Kidney epithelial cell (primary cell): ENCODE data around the gene PACRG. TPM values are rescaled to one million over a fixed set of nuclear protein-coding genes. Genes with fewer than 3 reads are reported as not detected.

Experiments
- DNase-seq: peaks from one replicate; pipeline ENCODE4 v3.0.0-alpha.2; 2010; ENCODE audit warnings: low read depth
- H3K27me3 ChIP-seq: 2 replicates; pipeline ENCODE4 v1.6.0; 2011; ENCODE audit warnings: low read length; ENCODE audit not compliant: control insufficient read depth, insufficient read depth
- H3K36me3 ChIP-seq: 2 replicates; pipeline ENCODE4 v1.5.1; 2011; ENCODE audit warnings: low read length; ENCODE audit not compliant: control insufficient read depth, insufficient read depth
- H3K4me3 ChIP-seq: 2 replicates; pipeline ENCODE4 v1.5.1; 2011; ENCODE audit warnings: low read depth, mild to moderate bottlenecking, control low read depth, low read length
- CTCF ChIP-seq: IDR thresholded peaks from 2 replicates; pipeline ENCODE4 v1.5.1; 2011; ENCODE audit warnings: mild to moderate bottlenecking, moderate library complexity, low read length, control low read depth, inconsistent platforms; ENCODE audit not compliant: insufficient read depth, poor library complexity, severe bottlenecking
- total RNA-seq: library from RNA; depleted of rRNA; stranded (reverse); fragments of >200 nt; gene quantifications from 2 replicates; pipeline ENCODE4 v1.2.3, GENCODE V29; 2015

Gene PACRG
- total RNA-seq, 1 donor from 2014 or later = 0.29 TPM

- no peaks in the 10 kb centered on the region for H3K36me3 ChIP-seq
- no peaks in the 10 kb centered on the region for H3K27me3 ChIP-seq
- H3K4me3 ChIP-seq = no peak overlapping the region
- TF ChIP-seq CTCF = no peak
- no peak for DNase-seq
Measured at GRCh38 chr6:163188746-163189145, 461.0 kb downstream of the PACRG start.

DNA sequence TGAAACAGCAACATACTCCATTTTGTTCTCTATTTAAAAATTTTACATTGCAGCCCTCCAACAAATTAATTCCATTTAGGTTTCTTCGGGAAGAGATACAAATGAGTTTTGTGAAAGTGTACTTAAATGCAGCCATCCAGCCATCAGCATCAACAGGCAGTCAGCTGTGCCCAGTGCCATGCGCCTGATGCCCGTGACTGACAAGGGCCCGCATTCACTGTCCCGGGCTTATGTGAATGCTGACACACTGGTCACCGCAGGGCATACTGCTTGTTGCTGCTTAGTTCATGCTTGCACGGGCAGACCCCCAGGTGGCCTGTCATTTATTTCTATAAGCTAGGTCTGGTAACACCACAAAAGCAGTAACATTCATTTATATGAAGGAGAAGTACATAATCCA, 461.8 kb downstream of the PACRG start:
- Histone ChIP-seq H3K4me3 (no peak overlapping the region), H3K36me3 (no peaks in the 10 kb centered on the region), H3K27me3 (no peaks in the 10 kb centered on the region)
- no peak for TF ChIP-seq CTCF
- DNase-seq = no peak

DNA sequence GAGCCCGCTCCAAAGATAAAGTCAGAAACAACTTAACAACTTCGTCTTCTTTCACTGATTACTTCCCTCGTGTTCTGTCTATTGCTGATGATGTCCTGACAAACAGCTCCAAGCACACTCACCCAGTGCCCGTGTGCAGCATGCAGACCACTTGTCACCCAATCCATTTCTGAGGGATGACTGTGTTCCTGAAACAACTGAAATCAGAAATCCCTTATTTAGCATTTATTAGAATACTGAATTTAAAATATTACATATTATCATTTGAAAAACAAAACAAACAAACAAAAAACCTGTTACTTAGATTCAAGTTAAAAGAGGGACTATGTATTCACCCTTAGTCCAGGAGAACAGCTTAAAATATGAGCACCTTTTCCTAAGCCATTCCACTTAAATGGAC, 463.0 kb downstream of the PACRG start:
- Histone ChIP-seq H3K36me3 (no peaks in the 10 kb centered on the region), H3K4me3 (no peak overlapping the region), H3K27me3 (no peaks in the 10 kb centered on the region)
- no peak for DNase-seq
- TF ChIP-seq CTCF = no peak

- no peaks in the 10 kb centered on the region for H3K27me3 ChIP-seq
- H3K4me3 ChIP-seq = no peak overlapping the region
- no peak for DNase-seq
- no peak for TF ChIP-seq CTCF
- H3K36me3 ChIP-seq = no peaks in the 10 kb centered on the region
Measured at GRCh38 chr6:163191704-163192537, 464.1 kb downstream of the PACRG start.

DNA sequence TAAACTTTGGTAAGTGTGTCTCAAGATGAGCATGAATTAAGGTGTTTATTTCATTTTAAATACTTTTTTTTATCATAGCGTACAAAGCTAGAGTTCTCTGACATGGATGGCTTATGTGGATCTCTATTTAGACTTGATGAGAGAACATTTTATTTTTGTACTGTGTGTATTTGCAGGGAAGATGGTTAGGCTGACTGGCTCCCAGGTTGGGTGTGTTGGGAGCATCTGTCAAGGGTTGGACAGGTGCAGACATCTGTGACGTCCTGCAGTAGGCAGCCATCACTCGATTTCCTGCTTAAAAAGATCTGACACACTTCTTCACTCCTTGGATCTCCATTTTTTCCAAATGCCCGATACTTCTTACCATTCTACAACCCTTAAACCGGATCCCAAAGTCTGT, 464.8 kb downstream of the PACRG start:
- H3K36me3 ChIP-seq = no peaks in the 10 kb centered on the region

More for the DNA sequence above, 464.8 kb downstream of the PACRG start:
- DNase-seq = no peak
- no peaks in the 10 kb centered on the region for H3K27me3 ChIP-seq
- no peak for TF ChIP-seq CTCF
- no peak overlapping the region for H3K4me3 ChIP-seq
